Head of caudate nucleus (tissue), 42 donors: ENCODE results near the gene CACNA1I.
"Not testable (repeated sequence)": the region's sequence is repeated elsewhere in the genome, so short reads cannot be mapped to it uniquely, and the experiment has no call there.

ENCODE experiments used
- DNase-seq, 42 donors: peaks; one replicate each; pipeline versions ENCODE4 v3.0.0 to v3.0.0-alpha.2; 2020 to 2021; ENCODE audit warnings: mixed read lengths in 7 of 42
- intact Hi-C: fragments of 100-400 bp; cut with DNase I; formaldehyde crosslinking; loops from one replicate; pipeline ENCODE4 v1.15.0; 2022

CACNA1I gene

GRCh38 chr22:39734046-39734445, 163.5 kb downstream of the CACNA1I start:
- DNase-seq, intact Hi-C loops: not testable (repeated sequence)

GRCh38 chr22:39734866-39735265, 164.3 kb downstream of the CACNA1I start:
- intact Hi-C loops, result no loop called here
- DNase-seq, result no peak

GRCh38 chr22:39735776-39736175, 165.2 kb downstream of the CACNA1I start:
- DNase-seq, result no peak
- intact Hi-C loops, result no loop called here

DNA sequence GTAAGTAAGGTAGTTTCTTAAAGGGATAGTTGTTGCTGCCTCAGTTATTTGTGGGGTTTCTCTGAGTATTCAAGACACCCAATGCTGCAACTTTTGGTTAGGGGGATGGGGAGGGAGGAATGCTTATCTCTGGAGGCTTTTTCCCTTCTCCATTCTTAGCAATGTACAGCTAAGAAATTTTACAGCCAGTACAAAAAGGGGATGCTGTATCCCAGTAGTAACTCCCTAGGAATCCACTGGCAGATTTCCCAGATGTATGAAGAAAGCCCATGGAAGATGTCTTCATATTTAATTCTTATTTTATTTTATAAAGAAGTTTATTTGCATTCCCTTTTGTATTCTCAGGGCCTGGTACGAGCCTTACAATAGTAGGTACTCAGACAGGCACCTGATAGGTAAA, 168.2 kb downstream of the CACNA1I start:
- intact Hi-C loops, result no loop called here
- DNase-seq, result no peak
